HUES6 (cell line): Measurements from ENCODE around the gene ARRB1.

ENCODE experiments used
- H3K27ac ChIP-seq: 2 replicates; pipeline ENCODE4 v1.7.0; 2013; ENCODE audit warnings: low read depth, mild to moderate bottlenecking, low read length, inconsistent platforms
- H3K27me3 ChIP-seq: 2 replicates; pipeline ENCODE4 v1.6.1; 2013; ENCODE audit warnings: low read length; ENCODE audit not compliant: control insufficient read depth, insufficient read depth
- H3K36me3 ChIP-seq: 2 replicates; pipeline ENCODE4 v1.6.1; 2013; ENCODE audit warnings: low read length; ENCODE audit not compliant: control insufficient read depth, insufficient read depth
- H3K4me1 ChIP-seq: 2 replicates; pipeline ENCODE4 v1.6.1; 2013; ENCODE audit warnings: low read length; ENCODE audit not compliant: control insufficient read depth, insufficient read depth
- H3K4me3 ChIP-seq: 2 replicates; pipeline ENCODE4 v1.5.1; 2013; ENCODE audit warnings: low read depth, low read length
- H3K9ac ChIP-seq: one replicate; pipeline ENCODE4 v1.6.1; 2013; ENCODE audit warnings: mild to moderate bottlenecking, low read length
- H3K9me3 ChIP-seq: 2 replicates; pipeline ENCODE4 v1.6.1; 2013; ENCODE audit warnings: low read depth, low read length; ENCODE audit not compliant: control insufficient read depth, insufficient read depth

Gene ARRB1

GRCh38 chr11:75298976-75299260 is 52.5 kb downstream of the ARRB1 start:
- Histone ChIP-seq H3K9ac (no peak overlapping the region), H3K36me3 (peaks cover 13% of the 10 kb centered on the region), H3K4me1 (peaks cover 22% of the 10 kb centered on the region), H3K27ac (no peak overlapping the region), H3K9me3 (0 out of 2 replicates have a peak, but pooled peaks cover 3% of the 10 kb centered on the region), H3K4me3 (no peak overlapping the region), H3K27me3 (no peaks in the 10 kb centered on the region)

DNA sequence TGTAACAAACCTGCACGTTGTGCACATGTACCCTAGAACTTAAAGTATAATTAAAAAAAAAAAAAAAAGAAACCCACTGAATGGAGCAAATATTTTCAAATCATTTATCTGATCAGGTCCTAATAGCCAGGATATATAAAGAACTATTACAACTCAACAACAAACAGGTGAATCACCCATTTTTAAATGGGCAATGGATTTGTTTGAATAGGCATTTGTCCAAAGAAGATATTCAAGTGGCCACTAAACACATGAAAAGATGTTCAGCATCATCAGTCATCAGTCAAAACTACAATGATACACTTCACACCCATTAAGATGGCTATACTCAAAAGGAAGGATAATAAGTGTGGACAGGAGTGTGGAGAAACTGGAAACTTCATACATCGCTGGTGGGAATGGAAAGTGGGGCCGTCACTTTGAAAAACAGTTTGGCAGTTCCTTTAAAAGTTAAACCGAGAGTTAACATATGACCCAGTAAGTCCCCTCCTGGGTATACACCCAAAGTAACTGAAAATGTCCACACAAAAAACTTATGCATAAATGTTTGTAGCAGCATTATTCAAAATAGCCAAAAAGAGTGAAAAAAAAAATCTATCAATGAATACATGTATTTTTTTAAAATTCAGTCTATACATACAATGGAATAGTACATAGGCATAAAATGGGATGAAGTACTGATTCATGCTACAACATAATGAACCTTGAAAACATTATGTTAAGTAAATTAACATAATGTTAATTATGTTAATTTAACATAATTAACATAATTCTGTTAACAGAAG is 53.1 kb downstream of the ARRB1 start:
- H3K4me3 ChIP-seq: no peak overlapping the region
- H3K9me3 ChIP-seq: 0 out of 2 replicates have a peak, but pooled peaks cover 3% of the 10 kb centered on the region
- H3K9ac ChIP-seq: no peak overlapping the region
- H3K27ac ChIP-seq: no peak overlapping the region
- H3K27me3 ChIP-seq: no peaks in the 10 kb centered on the region
- H3K36me3 ChIP-seq: peaks cover 13% of the 10 kb centered on the region
- H3K4me1 ChIP-seq: peaks cover 16% of the 10 kb centered on the region

GRCh38 chr11:75293903-75294302 is 57.6 kb downstream of the ARRB1 start:
- Histone ChIP-seq H3K9me3 (0 out of 2 replicates have a peak, but pooled peaks cover 3% of the 10 kb centered on the region), H3K27ac (no peak overlapping the region), H3K4me1 (peaks cover 5% of the 10 kb centered on the region; the same call in 1 of the 2 replicates), H3K36me3 (peaks cover 29% of the 10 kb centered on the region), H3K4me3 (no peak overlapping the region), H3K9ac (no peak overlapping the region), H3K27me3 (no peaks in the 10 kb centered on the region)

- H3K4me1 ChIP-seq: peaks cover 5% of the 10 kb centered on the region; the same call in 1 of the 2 replicates
- no peaks in the 10 kb centered on the region for H3K27me3 ChIP-seq
- H3K27ac ChIP-seq: no peak overlapping the region
- 0 out of 2 replicates have a peak, but pooled peaks cover 3% of the 10 kb centered on the region for H3K9me3 ChIP-seq
- no peak overlapping the region for H3K4me3 ChIP-seq
- H3K36me3 ChIP-seq: peaks cover 34% of the 10 kb centered on the region
- no peak overlapping the region for H3K9ac ChIP-seq
Observed at GRCh38 chr11:75292943-75293342, 58.5 kb downstream of the ARRB1 start.

DNA sequence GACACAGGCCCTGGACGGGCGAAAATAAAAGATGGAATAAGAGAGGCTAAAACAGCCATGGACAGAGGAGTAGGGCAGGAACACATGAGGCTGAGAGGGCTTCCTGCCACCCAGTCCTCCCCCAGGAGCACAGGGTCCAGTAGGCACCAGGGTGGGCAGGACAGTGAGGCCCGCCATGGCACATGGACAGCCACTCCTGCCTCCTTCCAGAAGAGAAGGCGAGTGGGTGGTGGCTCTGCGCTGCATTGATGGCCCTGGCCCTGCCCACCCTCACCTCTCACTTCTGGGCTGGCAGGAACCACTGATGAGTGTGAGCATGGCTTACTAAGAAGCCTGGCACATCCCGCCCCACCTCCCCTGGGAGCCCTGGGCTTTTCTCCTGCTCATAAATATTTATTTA is 59.7 kb downstream of the ARRB1 start:
- H3K36me3 ChIP-seq: peaks cover 39% of the 10 kb centered on the region; the same call in 1 of the 2 replicates
- H3K4me1 ChIP-seq: peaks cover 5% of the 10 kb centered on the region; the same call in 1 of the 2 replicates
- H3K27ac ChIP-seq: no peak overlapping the region
- 0 out of 2 replicates have a peak, but pooled peaks cover 3% of the 10 kb centered on the region for H3K9me3 ChIP-seq
- H3K4me3 ChIP-seq: no peak overlapping the region
- H3K27me3 ChIP-seq: no peaks in the 10 kb centered on the region
- no peak overlapping the region for H3K9ac ChIP-seq

DNA sequence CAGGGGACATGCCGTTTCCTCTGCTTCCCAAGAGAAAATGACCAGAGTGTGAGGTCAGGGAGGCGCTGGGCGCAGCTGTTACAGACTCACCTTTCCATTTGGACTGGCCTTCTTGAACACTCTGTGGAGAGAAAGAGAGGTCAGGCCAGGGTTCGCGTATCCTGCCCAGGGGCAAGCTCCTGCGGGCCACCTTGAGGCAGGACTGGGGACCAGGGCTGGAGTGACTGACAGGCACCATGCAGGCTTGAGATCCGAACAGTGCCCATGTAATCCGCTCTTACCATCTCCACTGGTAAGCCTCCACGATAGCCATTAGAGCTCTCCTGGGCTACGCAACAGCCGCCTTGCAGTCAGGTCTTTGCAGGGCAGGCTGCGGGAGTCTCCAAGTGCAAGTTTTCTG is 61.5 kb downstream of the ARRB1 start:
- H3K4me1 ChIP-seq: peaks cover 8% of the 10 kb centered on the region; the same call in 1 of the 2 replicates
- no peak overlapping the region for H3K9ac ChIP-seq
- H3K9me3 ChIP-seq: no peaks in the 10 kb centered on the region
- H3K27ac ChIP-seq: no peak overlapping the region
- peaks cover 47% of the 10 kb centered on the region for H3K36me3 ChIP-seq
- H3K4me3 ChIP-seq: no peak overlapping the region
- H3K27me3 ChIP-seq: no peaks in the 10 kb centered on the region

- Histone ChIP-seq H3K36me3 (peaks cover 50% of the 10 kb centered on the region), H3K27ac (no peak overlapping the region), H3K4me3 (no peak overlapping the region), H3K4me1 (peaks cover 9% of the 10 kb centered on the region; the same call in 1 of the 2 replicates), H3K27me3 (no peaks in the 10 kb centered on the region), H3K9me3 (no peaks in the 10 kb centered on the region), H3K9ac (no peak overlapping the region)
Observed at GRCh38 chr11:75289511-75289760, 62.0 kb downstream of the ARRB1 start.

DNA sequence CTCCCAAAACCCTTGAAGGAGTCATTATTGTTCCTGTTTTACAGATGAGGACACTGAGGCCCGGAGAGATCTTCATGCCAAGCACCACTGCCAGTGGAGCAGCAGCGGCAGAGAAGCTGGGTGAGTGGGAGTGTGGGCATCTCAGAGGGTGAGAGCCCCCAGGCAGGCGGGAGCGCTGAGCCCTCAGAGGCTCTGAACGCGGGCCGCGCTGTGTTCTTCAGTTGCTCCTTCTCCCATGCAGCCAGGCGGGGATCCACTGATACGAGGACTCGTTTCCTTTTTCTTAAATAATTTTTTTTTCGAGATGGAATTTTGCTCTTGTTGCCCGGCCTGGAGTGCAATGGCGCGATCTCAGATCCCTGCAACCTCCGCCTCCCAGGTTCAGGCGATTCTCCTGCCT is 63.9 kb downstream of the ARRB1 start:
- no peaks in the 10 kb centered on the region for H3K9me3 ChIP-seq
- no peak overlapping the region for H3K9ac ChIP-seq
- peaks cover 15% of the 10 kb centered on the region; the same call in 1 of the 2 replicates for H3K4me1 ChIP-seq
- no peak overlapping the region for H3K27ac ChIP-seq
- no peaks in the 10 kb centered on the region for H3K27me3 ChIP-seq
- H3K4me3 ChIP-seq: no peak overlapping the region
- peaks cover 68% of the 10 kb centered on the region for H3K36me3 ChIP-seq

- H3K27ac ChIP-seq: no peak overlapping the region
- H3K4me3 ChIP-seq: no peak overlapping the region
- no peaks in the 10 kb centered on the region for H3K27me3 ChIP-seq
- H3K9me3 ChIP-seq: no peaks in the 10 kb centered on the region
- peaks cover 15% of the 10 kb centered on the region; the same call in 1 of the 2 replicates for H3K4me1 ChIP-seq
- peaks cover 74% of the 10 kb centered on the region for H3K36me3 ChIP-seq
- H3K9ac ChIP-seq: no peak overlapping the region
Observed at GRCh38 chr11:75286826-75287465, 64.5 kb downstream of the ARRB1 start.

- peaks cover 82% of the 10 kb centered on the region for H3K36me3 ChIP-seq
- H3K9ac ChIP-seq: no peak overlapping the region
- H3K27ac ChIP-seq: no peak overlapping the region
- peaks cover 15% of the 10 kb centered on the region; the same call in 1 of the 2 replicates for H3K4me1 ChIP-seq
- H3K4me3 ChIP-seq: no peak overlapping the region
- H3K27me3 ChIP-seq: no peaks in the 10 kb centered on the region
- no peaks in the 10 kb centered on the region for H3K9me3 ChIP-seq
Observed at GRCh38 chr11:75285776-75286360, 65.6 kb downstream of the ARRB1 start.

- Histone ChIP-seq H3K27ac (no peak overlapping the region), H3K9me3 (no peaks in the 10 kb centered on the region), H3K9ac (no peak overlapping the region), H3K4me3 (no peak overlapping the region), H3K27me3 (no peaks in the 10 kb centered on the region), H3K4me1 (peaks cover 13% of the 10 kb centered on the region; the same call in 1 of the 2 replicates), H3K36me3 (peaks cover 89% of the 10 kb centered on the region)
Observed at GRCh38 chr11:75283391-75283931, 68.0 kb downstream of the ARRB1 start.
